ENCODE data around the gene EMID1.

Gene EMID1

DNA sequence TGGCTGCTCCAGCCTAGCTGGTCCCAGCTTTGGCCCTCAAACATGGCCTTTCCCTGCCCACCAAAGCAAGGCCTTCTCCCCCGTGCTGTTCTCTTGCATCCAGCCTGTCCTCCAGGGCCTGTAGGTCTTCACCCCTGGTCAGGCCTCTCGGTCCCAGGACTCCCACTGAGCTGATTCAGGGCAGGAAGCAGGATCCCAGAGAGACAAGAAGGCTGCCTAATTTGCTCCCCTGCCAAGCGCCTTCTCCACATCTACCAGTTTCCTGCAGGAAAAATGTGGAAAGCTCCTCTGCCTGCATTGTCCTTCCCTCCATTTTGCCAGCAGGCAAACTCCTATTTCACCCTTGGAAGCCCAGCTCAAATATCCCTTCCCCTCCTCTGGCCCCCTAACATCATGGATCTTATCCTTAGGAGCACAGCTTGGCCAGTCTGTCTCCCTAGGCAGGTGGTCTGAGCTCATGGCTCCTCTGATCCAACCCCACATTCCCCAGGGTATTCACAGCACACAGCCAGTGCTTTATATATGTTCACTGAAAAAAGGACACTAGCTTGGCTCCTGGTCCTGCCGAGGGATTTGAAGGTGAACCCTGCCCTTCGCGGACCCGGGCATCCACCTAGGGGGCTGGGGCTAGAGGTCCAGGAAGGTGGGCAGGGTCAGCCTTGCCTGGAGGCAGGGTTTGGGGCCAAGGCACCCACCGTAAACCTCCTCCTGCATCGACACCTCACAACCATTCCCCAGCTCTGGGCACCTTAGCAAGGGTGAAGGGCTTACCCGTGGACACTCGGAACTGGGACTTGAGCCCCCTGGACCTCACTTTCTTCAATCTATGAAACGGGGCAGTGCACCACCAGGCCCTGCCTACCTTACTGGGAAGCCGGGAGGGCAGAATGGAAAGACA is 61.1 kb downstream of the EMID1 start:
- Histone ChIP-seq H3K27ac (ENCODE audit: poor library complexity, severe bottlenecking) (peak overlapping the region; percentile 84), H3K27me3 (ENCODE audit: insufficient read depth, poor library complexity, severe bottlenecking) (no peaks in the 10 kb centered on the region), H3K9me3 (ENCODE audit: severe bottlenecking) (no peaks in the 10 kb centered on the region), H3K4me3 (ENCODE audit: severe bottlenecking) (peak overlapping the region; percentile 93), H3K4me1 (ENCODE audit: insufficient read depth, poor library complexity, severe bottlenecking) (peaks cover 20% of the 10 kb centered on the region), H3K36me3 (ENCODE audit: low read depth) (peaks cover 52% of the 10 kb centered on the region)
- no peak for DNase-seq (ENCODE audit: low spot score)
- ATAC-seq (ENCODE audit: low read depth), result no peak
- TF ChIP-seq, protein P1, sequence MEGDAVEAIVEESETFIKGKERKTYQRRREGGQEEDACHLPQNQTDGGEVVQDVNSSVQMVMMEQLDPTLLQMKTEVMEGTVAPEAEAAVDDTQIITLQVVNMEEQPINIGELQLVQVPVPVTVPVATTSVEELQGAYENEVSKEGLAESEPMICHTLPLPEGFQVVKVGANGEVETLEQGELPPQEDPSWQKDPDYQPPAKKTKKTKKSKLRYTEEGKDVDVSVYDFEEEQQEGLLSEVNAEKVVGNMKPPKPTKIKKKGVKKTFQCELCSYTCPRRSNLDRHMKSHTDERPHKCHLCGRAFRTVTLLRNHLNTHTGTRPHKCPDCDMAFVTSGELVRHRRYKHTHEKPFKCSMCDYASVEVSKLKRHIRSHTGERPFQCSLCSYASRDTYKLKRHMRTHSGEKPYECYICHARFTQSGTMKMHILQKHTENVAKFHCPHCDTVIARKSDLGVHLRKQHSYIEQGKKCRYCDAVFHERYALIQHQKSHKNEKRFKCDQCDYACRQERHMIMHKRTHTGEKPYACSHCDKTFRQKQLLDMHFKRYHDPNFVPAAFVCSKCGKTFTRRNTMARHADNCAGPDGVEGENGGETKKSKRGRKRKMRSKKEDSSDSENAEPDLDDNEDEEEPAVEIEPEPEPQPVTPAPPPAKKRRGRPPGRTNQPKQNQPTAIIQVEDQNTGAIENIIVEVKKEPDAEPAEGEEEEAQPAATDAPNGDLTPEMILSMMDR (IDR thresholded peaks at IDR 0.05; ENCODE audit: poor library complexity, severe bottlenecking), result no peak

DNA sequence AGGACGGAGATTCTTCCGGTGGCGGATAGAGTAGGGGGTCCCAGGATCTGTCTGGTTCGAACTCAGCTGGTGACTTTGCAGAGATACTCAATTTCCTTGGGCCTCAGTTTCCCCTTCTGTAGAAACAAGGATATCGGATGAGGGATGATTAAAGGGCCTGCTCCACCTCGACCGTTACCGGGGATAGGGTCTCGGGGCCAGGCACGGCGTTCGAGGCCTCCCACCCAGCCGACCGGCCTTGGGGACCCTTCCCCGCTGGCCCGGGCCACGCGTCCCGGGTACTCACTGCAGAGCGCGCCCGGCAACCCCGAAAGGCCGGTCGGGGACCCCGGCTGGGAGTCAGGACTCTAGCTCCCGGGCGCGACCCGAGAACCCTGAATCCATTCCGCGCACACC is 61.8 kb downstream of the EMID1 start:
- H3K27ac ChIP-seq (ENCODE audit: poor library complexity, severe bottlenecking), result peak overlapping the region; percentile 84
- ATAC-seq (ENCODE audit: low read depth), result no peak
- TF ChIP-seq, protein P1 (IDR thresholded peaks at IDR 0.05; ENCODE audit: poor library complexity, severe bottlenecking), result no peak
- peaks cover 20% of the 10 kb centered on the region for H3K4me1 ChIP-seq (ENCODE audit: insufficient read depth, poor library complexity, severe bottlenecking)
- DNase-seq (ENCODE audit: low spot score), result no peak
- no peaks in the 10 kb centered on the region for H3K27me3 ChIP-seq (ENCODE audit: insufficient read depth, poor library complexity, severe bottlenecking)
- peaks cover 58% of the 10 kb centered on the region for H3K36me3 ChIP-seq (ENCODE audit: low read depth)
- H3K9me3 ChIP-seq (ENCODE audit: severe bottlenecking), result no peaks in the 10 kb centered on the region
- H3K4me3 ChIP-seq (ENCODE audit: severe bottlenecking), result peak overlapping the region; percentile 93

DNA sequence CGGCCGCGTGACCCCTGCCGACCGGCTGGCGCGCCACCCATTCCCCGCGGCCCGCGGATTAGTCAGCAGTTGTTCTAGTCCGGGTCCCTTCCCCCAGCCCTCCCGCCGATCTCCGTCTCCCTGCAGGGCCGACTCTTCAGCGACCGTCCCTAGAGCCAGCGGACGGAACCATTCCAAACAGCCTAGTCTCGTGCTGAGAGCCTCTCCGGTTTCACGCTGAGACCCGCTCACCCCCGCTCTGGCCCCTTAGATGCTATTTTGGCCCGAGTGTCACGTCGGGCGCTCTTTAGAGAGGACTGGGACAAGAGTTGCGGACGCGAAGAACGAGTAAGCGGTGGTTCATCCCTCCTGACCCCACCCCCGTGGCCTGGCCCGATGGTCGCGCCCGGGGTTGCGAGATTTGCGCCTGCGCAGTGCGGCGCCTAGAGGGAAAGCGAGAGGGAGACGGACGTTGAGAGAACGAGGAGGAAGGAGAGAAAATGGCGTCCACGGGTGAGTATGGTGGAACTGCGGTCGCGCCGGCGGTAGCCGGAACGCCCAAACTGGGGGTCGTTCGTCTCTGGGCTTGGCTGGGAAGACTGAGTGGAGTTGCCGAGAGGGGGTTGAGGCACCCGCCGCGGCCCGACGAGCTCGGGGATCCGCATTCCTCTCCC is 62.3 kb downstream of the EMID1 start, which contains the start of the genes EWSR1 and RHBDD3:
Gene EWSR1 (plus strand): TSS at position 411 of the 653 bp plus-strand sequence. CDS start 69 bp downstream, at position 480.
Gene RHBDD3 (minus strand): TSS at position 124 of the 653 bp plus-strand sequence. CDS start 2,355 bp downstream, outside the sequence.
- TF ChIP-seq, protein P1 (IDR thresholded peaks at IDR 0.05; ENCODE audit: poor library complexity, severe bottlenecking), result no peak
- no peaks in the 10 kb centered on the region for H3K27me3 ChIP-seq (ENCODE audit: insufficient read depth, poor library complexity, severe bottlenecking)
- no peaks in the 10 kb centered on the region for H3K9me3 ChIP-seq (ENCODE audit: severe bottlenecking)
- ATAC-seq (ENCODE audit: low read depth) (peak; percentile 81), DNase-seq (ENCODE audit: low spot score) (peak; percentile 96)
- peak within 1 kb of the TSS; percentile 93 for H3K4me3 ChIP-seq (ENCODE audit: severe bottlenecking)
- peak within 1 kb of the TSS; percentile 84 for H3K27ac ChIP-seq (ENCODE audit: poor library complexity, severe bottlenecking)
- H3K36me3 ChIP-seq (ENCODE audit: low read depth), result peaks cover 63% of the 10 kb centered on the region
- H3K4me1 ChIP-seq (ENCODE audit: insufficient read depth, poor library complexity, severe bottlenecking), result peaks cover 20% of the 10 kb centered on the region

DNA sequence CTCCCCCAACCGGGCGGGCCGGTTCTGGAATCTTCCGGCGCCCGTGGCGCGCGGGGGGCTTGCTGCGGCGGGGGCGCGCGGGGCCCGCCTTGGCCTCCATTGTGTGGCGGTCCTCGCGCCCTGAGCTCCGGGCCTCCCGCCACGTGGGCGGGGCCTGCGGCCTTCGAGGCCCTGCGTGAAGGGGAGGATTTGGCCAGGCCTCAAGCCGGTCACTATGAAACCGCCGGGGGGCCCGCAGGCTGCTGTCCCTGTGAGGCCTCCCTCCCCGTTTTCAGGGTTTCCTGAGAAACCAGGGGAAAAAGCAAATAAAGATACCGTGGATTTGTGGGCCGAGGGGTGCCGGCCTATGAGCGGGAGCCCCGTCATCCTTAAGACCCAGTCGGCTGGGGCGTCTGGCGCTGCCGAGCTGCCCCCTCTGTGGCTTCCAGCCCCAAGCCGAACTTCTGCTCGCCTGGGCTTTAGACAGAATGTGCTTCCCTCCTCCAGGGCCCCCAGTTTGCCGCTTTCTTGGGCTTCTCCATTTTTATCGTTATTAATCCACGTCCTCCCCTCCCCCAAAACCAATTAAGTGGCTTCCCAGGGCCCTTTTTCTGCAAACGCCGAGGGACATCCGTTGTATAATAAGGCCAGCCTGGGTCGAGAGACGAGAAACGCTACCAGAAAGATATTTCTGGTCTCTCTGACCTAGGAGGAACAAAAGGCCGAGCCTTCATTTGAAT is 63.0 kb downstream of the EMID1 start:
- peaks cover 70% of the 10 kb centered on the region for H3K36me3 ChIP-seq (ENCODE audit: low read depth)

More for the DNA sequence above, 63.0 kb downstream of the EMID1 start:
- TF ChIP-seq, protein P1 (IDR thresholded peaks at IDR 0.05; ENCODE audit: poor library complexity, severe bottlenecking), result no peak
- Histone ChIP-seq H3K9me3 (ENCODE audit: severe bottlenecking) (no peaks in the 10 kb centered on the region), H3K4me3 (ENCODE audit: severe bottlenecking) (peak overlapping the region; percentile 93), H3K27ac (ENCODE audit: poor library complexity, severe bottlenecking) (peak overlapping the region; percentile 84), H3K4me1 (ENCODE audit: insufficient read depth, poor library complexity, severe bottlenecking) (peaks cover 20% of the 10 kb centered on the region), H3K27me3 (ENCODE audit: insufficient read depth, poor library complexity, severe bottlenecking) (no peaks in the 10 kb centered on the region)
- ATAC-seq (ENCODE audit: low read depth) (peak; percentile 11; the same call in 2 of the 3 replicates), DNase-seq (ENCODE audit: low spot score) (no peak)

Measured in RWPE2 (cell line).